MM.1S (cell line): ENCODE results near the gene PREB.
"Not testable (repeated sequence)": the region's sequence is repeated elsewhere in the genome, so short reads cannot be mapped to it uniquely, and the experiment has no call there.

ENCODE experiments used
- EZH2 ChIP-seq: fragments of 300-600 bp; sonication (generic); optimal IDR thresholded peaks from 2 replicates; pipeline ENCODE3; 2017; ENCODE audit warnings: low read depth, mild to moderate bottlenecking, antibody characterized with exemption, low read length, mixed read lengths
- EZH2phosphoT487 ChIP-seq: fragments of 300-600 bp; sonication (generic); IDR thresholded peaks from 2 replicates; pipeline ENCODE4 v1.6.1; 2018; ENCODE audit warnings: antibody characterized with exemption, low read length
- TF ChIP-seq, protein P1 (sequence below): fragments of 300-600 bp; sonication (generic); IDR thresholded peaks from 2 replicates; pipeline ENCODE4 v1.5.1; 2016; ENCODE audit warnings: antibody characterized with exemption, low read length, mixed read lengths

DNA sequence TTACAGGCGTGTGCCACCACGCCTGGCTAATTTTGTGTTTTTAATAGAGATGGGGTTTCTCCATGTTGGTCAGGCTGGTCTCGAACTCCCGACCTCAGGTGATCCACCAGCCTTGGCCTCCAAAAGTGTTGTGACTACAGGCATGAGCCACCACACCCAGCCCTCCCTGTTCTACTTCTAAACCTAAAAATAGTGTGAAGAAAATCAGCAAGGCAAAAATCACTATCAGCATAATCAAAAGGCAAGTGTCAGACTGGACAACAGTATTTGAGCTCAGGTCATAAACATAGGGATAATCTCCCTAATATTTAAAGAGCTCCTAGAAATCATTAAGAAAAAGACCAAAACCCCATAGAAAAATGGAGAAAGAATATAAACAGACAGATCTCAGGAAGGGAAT is 41.3 kb upstream of the PREB start:
- TF ChIP-seq, protein P1, sequence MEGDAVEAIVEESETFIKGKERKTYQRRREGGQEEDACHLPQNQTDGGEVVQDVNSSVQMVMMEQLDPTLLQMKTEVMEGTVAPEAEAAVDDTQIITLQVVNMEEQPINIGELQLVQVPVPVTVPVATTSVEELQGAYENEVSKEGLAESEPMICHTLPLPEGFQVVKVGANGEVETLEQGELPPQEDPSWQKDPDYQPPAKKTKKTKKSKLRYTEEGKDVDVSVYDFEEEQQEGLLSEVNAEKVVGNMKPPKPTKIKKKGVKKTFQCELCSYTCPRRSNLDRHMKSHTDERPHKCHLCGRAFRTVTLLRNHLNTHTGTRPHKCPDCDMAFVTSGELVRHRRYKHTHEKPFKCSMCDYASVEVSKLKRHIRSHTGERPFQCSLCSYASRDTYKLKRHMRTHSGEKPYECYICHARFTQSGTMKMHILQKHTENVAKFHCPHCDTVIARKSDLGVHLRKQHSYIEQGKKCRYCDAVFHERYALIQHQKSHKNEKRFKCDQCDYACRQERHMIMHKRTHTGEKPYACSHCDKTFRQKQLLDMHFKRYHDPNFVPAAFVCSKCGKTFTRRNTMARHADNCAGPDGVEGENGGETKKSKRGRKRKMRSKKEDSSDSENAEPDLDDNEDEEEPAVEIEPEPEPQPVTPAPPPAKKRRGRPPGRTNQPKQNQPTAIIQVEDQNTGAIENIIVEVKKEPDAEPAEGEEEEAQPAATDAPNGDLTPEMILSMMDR = not testable (repeated sequence)
- not testable (repeated sequence) for TF ChIP-seq EZH2, EZH2phosphoT487
